Skin epidermis (tissue), 12 donors: ENCODE data around the gene RGS11.

Experiments used
- H3K27ac ChIP-seq, 21 experiments: fragments of 200-600 bp; sonication (generic) in 11 of 21; one replicate each; pipeline ENCODE4 v1.5.0; 2020; ENCODE audit warnings: mild to moderate bottlenecking in 3 of 21, inconsistent platforms in 2 of 21, moderate library complexity in 2 of 21
- H3K4me3 ChIP-seq, 7 experiments: fragments of 200-600 bp; sonication (generic) in 2 of 7; one replicate each; pipeline ENCODE4 v1.5.0; 2020; ENCODE audit warnings: inconsistent platforms in 2 of 7, mild to moderate bottlenecking in 2 of 7, moderate library complexity in 1 of 7

RGS11 gene

GRCh38 chr16:301235-301634 is 25.5 kb upstream of the RGS11 start:
- Histone ChIP-seq H3K27ac (no peak overlapping the region), H3K4me3 (no peak overlapping the region)

GRCh38 chr16:297832-298231 is 22.1 kb upstream of the RGS11 start:
- no peak overlapping the region for H3K27ac ChIP-seq
- no peak overlapping the region for H3K4me3 ChIP-seq

- no peak overlapping the region for H3K27ac ChIP-seq
- H3K4me3 ChIP-seq = no peak overlapping the region
These were observed 21.2 kb upstream of the RGS11 start for GRCh38 chr16:296806-297510.

- H3K27ac ChIP-seq = no peak overlapping the region
These were observed 20.5 kb upstream of the RGS11 start for GRCh38 chr16:296276-296675.

GRCh38 chr16:293043-293775 is 17.5 kb upstream of the RGS11 start:
- no peak overlapping the region for H3K4me3 ChIP-seq
- H3K27ac ChIP-seq = no peak overlapping the region

More at GRCh38 chr16:296276-296675, 20.5 kb upstream of the RGS11 start:
- no peak overlapping the region for H3K4me3 ChIP-seq

- no peak overlapping the region for H3K27ac ChIP-seq
These were observed 15.8 kb upstream of the RGS11 start for GRCh38 chr16:291539-291938.

GRCh38 chr16:290681-291405 is 15.1 kb upstream of the RGS11 start:
- H3K4me3 ChIP-seq = no peak overlapping the region
- H3K27ac ChIP-seq = no peak overlapping the region

More at GRCh38 chr16:291539-291938, 15.8 kb upstream of the RGS11 start:
- no peak overlapping the region for H3K4me3 ChIP-seq

GRCh38 chr16:290015-290680 is 14.4 kb upstream of the RGS11 start:
- H3K27ac ChIP-seq = no peak overlapping the region
- no peak overlapping the region for H3K4me3 ChIP-seq

- Histone ChIP-seq H3K27ac (no peak overlapping the region), H3K4me3 (no peak overlapping the region)
These were observed 13.8 kb upstream of the RGS11 start for GRCh38 chr16:289395-289997.

GRCh38 chr16:287981-288920 is 12.5 kb upstream of the RGS11 start:
- Histone ChIP-seq H3K4me3 (no peak overlapping the region), H3K27ac (no peak overlapping the region)

GRCh38 chr16:287298-287811 is 11.6 kb upstream of the RGS11 start:
- H3K4me3 ChIP-seq = no peak overlapping the region
- no peak overlapping the region for H3K27ac ChIP-seq

- no peak overlapping the region for H3K4me3 ChIP-seq
- no peak overlapping the region for H3K27ac ChIP-seq
These were observed 10.9 kb upstream of the RGS11 start for GRCh38 chr16:286491-287297.

- Histone ChIP-seq H3K4me3 (no peak overlapping the region), H3K27ac (no peak overlapping the region)
These were observed 9.7 kb upstream of the RGS11 start for GRCh38 chr16:285146-286055.

- H3K27ac ChIP-seq = no peak overlapping the region
- H3K4me3 ChIP-seq = no peak overlapping the region
These were observed 8.7 kb upstream of the RGS11 start for GRCh38 chr16:284204-285120.

- no peak within 1 kb of the TSS for H3K4me3 ChIP-seq
- no peak within 1 kb of the TSS for H3K27ac ChIP-seq
These were observed 7.5 kb upstream of the RGS11 start, which contains the start of gene PDIA2 for GRCh38 chr16:283033-283805. TSS of gene PDIA2 (plus strand) at chr16:283164. CDS start at chr16:283170, 6 bp downstream.
